ENCODE results near the gene SLC30A4.
A peak's percentile ranks its signal among the peaks of the same experiment; 100 is the strongest.

SLC30A4 gene

GRCh38 chr15:45449916-45450867 lies 72.4 kb downstream of the SLC30A4 start:
- DNase-seq (ENCODE audit: low spot score): no peak

- DNase-seq (ENCODE audit: low spot score): no peak
Observed at GRCh38 chr15:45449395-45449794, 73.2 kb downstream of the SLC30A4 start.

GRCh38 chr15:45448066-45448915 lies 74.3 kb downstream of the SLC30A4 start:
- no peak for DNase-seq (ENCODE audit: low spot score)

GRCh38 chr15:45443645-45444044 lies 78.9 kb downstream of the SLC30A4 start:
- DNase-seq (ENCODE audit: low spot score): no peak

GRCh38 chr15:45442507-45443135 lies 79.9 kb downstream of the SLC30A4 start:
- DNase-seq (ENCODE audit: low spot score): no peak

- no peak for DNase-seq (ENCODE audit: low spot score)
Observed at GRCh38 chr15:45441686-45442085, 80.9 kb downstream of the SLC30A4 start.

- no peak for DNase-seq (ENCODE audit: low spot score)
Observed at GRCh38 chr15:45441036-45441435, 81.5 kb downstream of the SLC30A4 start.

GRCh38 chr15:45439521-45440260 lies 82.9 kb downstream of the SLC30A4 start:
- no peak for DNase-seq (ENCODE audit: low spot score)

- DNase-seq (ENCODE audit: low spot score): no peak
Observed at GRCh38 chr15:45435124-45435903, 87.2 kb downstream of the SLC30A4 start.

GRCh38 chr15:45434078-45434567 lies 88.4 kb downstream of the SLC30A4 start:
- no peak for DNase-seq (ENCODE audit: low spot score)

GRCh38 chr15:45431511-45431910 lies 91.0 kb downstream of the SLC30A4 start:
- no peak for DNase-seq (ENCODE audit: low spot score)

- DNase-seq (ENCODE audit: low spot score): peak; percentile 87
Observed at GRCh38 chr15:45429941-45430792, 92.4 kb downstream of the SLC30A4 start.

All from hematopoietic multipotent progenitor cell treated with erythropoietin and hydrocortisone succinate and interleukin-3 and kit ligand, for 17 days (in vitro differentiated cells).